ENCODE data around the gene SERPINA9.
"Not testable (repeated sequence)": the region's sequence is repeated elsewhere in the genome, so short reads cannot be mapped to it uniquely, and the experiment has no call there.

The SERPINA9 gene

GRCh38 chr14:94510481-94510880 lies 34.5 kb upstream of the SERPINA9 start:
- not testable (repeated sequence) for H3K4me3 ChIP-seq (ENCODE audit: low read depth, low read length); H3K36me3 ChIP-seq (ENCODE audit: control insufficient read depth, insufficient read depth, low read length); H3K27ac ChIP-seq (ENCODE audit: low read depth, low read length); H3K9ac ChIP-seq (ENCODE audit: low read depth, low read length); H3K9me3 ChIP-seq (ENCODE audit: control insufficient read depth, insufficient read depth, low read length); H3K27me3 ChIP-seq (ENCODE audit: control insufficient read depth, insufficient read depth, low read length); H3K4me1 ChIP-seq (ENCODE audit: control insufficient read depth, insufficient read depth, low read length)

GRCh38 chr14:94509356-94509755 lies 33.4 kb upstream of the SERPINA9 start, which contains the start of gene SERPINA12:
TSS of gene SERPINA12 (minus strand) at chr14:94509469. CDS start at chr14:94498397, 11,072 bp downstream.
- no peak within 1 kb of the TSS for H3K27ac ChIP-seq (ENCODE audit: low read depth, low read length)
- H3K4me1 ChIP-seq (ENCODE audit: control insufficient read depth, insufficient read depth, low read length): no peaks in the 10 kb centered on the region
- no peaks in the 10 kb centered on the region for H3K36me3 ChIP-seq (ENCODE audit: control insufficient read depth, insufficient read depth, low read length)
- H3K9ac ChIP-seq (ENCODE audit: low read depth, low read length): no peak within 1 kb of the TSS
- H3K27me3 ChIP-seq (ENCODE audit: control insufficient read depth, insufficient read depth, low read length): no peaks in the 10 kb centered on the region
- no peak within 1 kb of the TSS for H3K4me3 ChIP-seq (ENCODE audit: low read depth, low read length)
- no peaks in the 10 kb centered on the region for H3K9me3 ChIP-seq (ENCODE audit: control insufficient read depth, insufficient read depth, low read length)

GRCh38 chr14:94505641-94506040 lies 29.6 kb upstream of the SERPINA9 start:
- Histone ChIP-seq H3K36me3 (ENCODE audit: control insufficient read depth, insufficient read depth, low read length) (no peaks in the 10 kb centered on the region), H3K9ac (ENCODE audit: low read depth, low read length) (no peak overlapping the region), H3K4me3 (ENCODE audit: low read depth, low read length) (no peak overlapping the region), H3K9me3 (ENCODE audit: control insufficient read depth, insufficient read depth, low read length) (no peaks in the 10 kb centered on the region), H3K4me1 (ENCODE audit: control insufficient read depth, insufficient read depth, low read length) (no peaks in the 10 kb centered on the region), H3K27ac (ENCODE audit: low read depth, low read length) (no peak overlapping the region), H3K27me3 (ENCODE audit: control insufficient read depth, insufficient read depth, low read length) (no peaks in the 10 kb centered on the region)

GRCh38 chr14:94505206-94505605 lies 29.2 kb upstream of the SERPINA9 start:
- Histone ChIP-seq H3K4me3 (ENCODE audit: low read depth, low read length) (no peak overlapping the region), H3K9me3 (ENCODE audit: control insufficient read depth, insufficient read depth, low read length) (no peaks in the 10 kb centered on the region), H3K4me1 (ENCODE audit: control insufficient read depth, insufficient read depth, low read length) (no peaks in the 10 kb centered on the region), H3K9ac (ENCODE audit: low read depth, low read length) (no peak overlapping the region), H3K27me3 (ENCODE audit: control insufficient read depth, insufficient read depth, low read length) (no peaks in the 10 kb centered on the region), H3K27ac (ENCODE audit: low read depth, low read length) (no peak overlapping the region), H3K36me3 (ENCODE audit: control insufficient read depth, insufficient read depth, low read length) (no peaks in the 10 kb centered on the region)

- Histone ChIP-seq H3K4me1 (ENCODE audit: control insufficient read depth, insufficient read depth, low read length) (no peaks in the 10 kb centered on the region), H3K9me3 (ENCODE audit: control insufficient read depth, insufficient read depth, low read length) (no peaks in the 10 kb centered on the region), H3K4me3 (ENCODE audit: low read depth, low read length) (no peak overlapping the region), H3K27me3 (ENCODE audit: control insufficient read depth, insufficient read depth, low read length) (peaks cover 3% of the 10 kb centered on the region; the same call in 1 of the 2 replicates), H3K9ac (ENCODE audit: low read depth, low read length) (no peak overlapping the region), H3K27ac (ENCODE audit: low read depth, low read length) (no peak overlapping the region), H3K36me3 (ENCODE audit: control insufficient read depth, insufficient read depth, low read length) (no peaks in the 10 kb centered on the region)
Measured at GRCh38 chr14:94501588-94502516, 25.9 kb upstream of the SERPINA9 start.

- Histone ChIP-seq H3K27ac (ENCODE audit: low read depth, low read length) (no peak overlapping the region), H3K4me3 (ENCODE audit: low read depth, low read length) (no peak overlapping the region), H3K9me3 (ENCODE audit: control insufficient read depth, insufficient read depth, low read length) (no peaks in the 10 kb centered on the region), H3K9ac (ENCODE audit: low read depth, low read length) (no peak overlapping the region), H3K36me3 (ENCODE audit: control insufficient read depth, insufficient read depth, low read length) (no peaks in the 10 kb centered on the region), H3K27me3 (ENCODE audit: control insufficient read depth, insufficient read depth, low read length) (peaks cover 3% of the 10 kb centered on the region; the same call in 1 of the 2 replicates), H3K4me1 (ENCODE audit: control insufficient read depth, insufficient read depth, low read length) (no peaks in the 10 kb centered on the region)
Measured at GRCh38 chr14:94500264-94500663, 24.3 kb upstream of the SERPINA9 start.

- Histone ChIP-seq H3K36me3 (ENCODE audit: control insufficient read depth, insufficient read depth, low read length) (no peaks in the 10 kb centered on the region), H3K27me3 (ENCODE audit: control insufficient read depth, insufficient read depth, low read length) (peaks cover 3% of the 10 kb centered on the region; the same call in 1 of the 2 replicates)
Measured at GRCh38 chr14:94499673-94500072, 23.7 kb upstream of the SERPINA9 start.

GRCh38 chr14:94498215-94498614 lies 22.2 kb upstream of the SERPINA9 start:
- H3K36me3 ChIP-seq (ENCODE audit: control insufficient read depth, insufficient read depth, low read length): no peaks in the 10 kb centered on the region
- H3K27me3 ChIP-seq (ENCODE audit: control insufficient read depth, insufficient read depth, low read length): peaks cover 3% of the 10 kb centered on the region; the same call in 1 of the 2 replicates
- H3K4me1 ChIP-seq (ENCODE audit: control insufficient read depth, insufficient read depth, low read length): no peaks in the 10 kb centered on the region
- H3K9ac ChIP-seq (ENCODE audit: low read depth, low read length): no peak overlapping the region
- no peak overlapping the region for H3K4me3 ChIP-seq (ENCODE audit: low read depth, low read length)
- no peaks in the 10 kb centered on the region for H3K9me3 ChIP-seq (ENCODE audit: control insufficient read depth, insufficient read depth, low read length)
- no peak overlapping the region for H3K27ac ChIP-seq (ENCODE audit: low read depth, low read length)

More at GRCh38 chr14:94499673-94500072, 23.7 kb upstream of the SERPINA9 start:
- no peaks in the 10 kb centered on the region for H3K9me3 ChIP-seq (ENCODE audit: control insufficient read depth, insufficient read depth, low read length)
- no peak overlapping the region for H3K9ac ChIP-seq (ENCODE audit: low read depth, low read length)
- no peak overlapping the region for H3K27ac ChIP-seq (ENCODE audit: low read depth, low read length)
- H3K4me3 ChIP-seq (ENCODE audit: low read depth, low read length): no peak overlapping the region
- H3K4me1 ChIP-seq (ENCODE audit: control insufficient read depth, insufficient read depth, low read length): no peaks in the 10 kb centered on the region

GRCh38 chr14:94494085-94494484 lies 18.1 kb upstream of the SERPINA9 start:
- Histone ChIP-seq H3K9me3 (ENCODE audit: control insufficient read depth, insufficient read depth, low read length) (no peaks in the 10 kb centered on the region), H3K4me3 (ENCODE audit: low read depth, low read length) (no peak overlapping the region), H3K27me3 (ENCODE audit: control insufficient read depth, insufficient read depth, low read length) (peaks cover 3% of the 10 kb centered on the region; the same call in 1 of the 2 replicates), H3K36me3 (ENCODE audit: control insufficient read depth, insufficient read depth, low read length) (no peaks in the 10 kb centered on the region), H3K9ac (ENCODE audit: low read depth, low read length) (no peak overlapping the region), H3K4me1 (ENCODE audit: control insufficient read depth, insufficient read depth, low read length) (no peaks in the 10 kb centered on the region), H3K27ac (ENCODE audit: low read depth, low read length) (no peak overlapping the region)

GRCh38 chr14:94491511-94491910 lies 15.5 kb upstream of the SERPINA9 start:
- Histone ChIP-seq H3K4me3 (ENCODE audit: low read depth, low read length) (no peak overlapping the region), H3K9ac (ENCODE audit: low read depth, low read length) (no peak overlapping the region), H3K4me1 (ENCODE audit: control insufficient read depth, insufficient read depth, low read length) (peaks cover 7% of the 10 kb centered on the region), H3K27me3 (ENCODE audit: control insufficient read depth, insufficient read depth, low read length) (no peaks in the 10 kb centered on the region), H3K36me3 (ENCODE audit: control insufficient read depth, insufficient read depth, low read length) (no peaks in the 10 kb centered on the region), H3K9me3 (ENCODE audit: control insufficient read depth, insufficient read depth, low read length) (no peaks in the 10 kb centered on the region), H3K27ac (ENCODE audit: low read depth, low read length) (no peak overlapping the region)

- Histone ChIP-seq H3K36me3 (ENCODE audit: control insufficient read depth, insufficient read depth, low read length) (no peaks in the 10 kb centered on the region), H3K27ac (ENCODE audit: low read depth, low read length) (no peak overlapping the region), H3K9me3 (ENCODE audit: control insufficient read depth, insufficient read depth, low read length) (no peaks in the 10 kb centered on the region), H3K9ac (ENCODE audit: low read depth, low read length) (no peak overlapping the region), H3K4me3 (ENCODE audit: low read depth, low read length) (no peak overlapping the region), H3K4me1 (ENCODE audit: control insufficient read depth, insufficient read depth, low read length) (peaks cover 11% of the 10 kb centered on the region), H3K27me3 (ENCODE audit: control insufficient read depth, insufficient read depth, low read length) (no peaks in the 10 kb centered on the region)
Measured at GRCh38 chr14:94489336-94489735, 13.3 kb upstream of the SERPINA9 start.
